Smooth muscle cell of the umbilical artery (primary cell): ENCODE data around the gene TBPL1. TPM values are rescaled to one million over a fixed set of nuclear protein-coding genes. Genes with fewer than 3 reads are reported as not detected.

ENCODE experiments used
- total RNA-seq: library from RNA; depleted of rRNA; stranded (reverse); fragments of >200 nt; gene quantifications from 2 replicates; pipeline ENCODE4 v1.2.3, GENCODE V29; 2014

Gene TBPL1
- total RNA-seq, result 20.5 and 27.7 TPM in 2 replicates

DNA sequence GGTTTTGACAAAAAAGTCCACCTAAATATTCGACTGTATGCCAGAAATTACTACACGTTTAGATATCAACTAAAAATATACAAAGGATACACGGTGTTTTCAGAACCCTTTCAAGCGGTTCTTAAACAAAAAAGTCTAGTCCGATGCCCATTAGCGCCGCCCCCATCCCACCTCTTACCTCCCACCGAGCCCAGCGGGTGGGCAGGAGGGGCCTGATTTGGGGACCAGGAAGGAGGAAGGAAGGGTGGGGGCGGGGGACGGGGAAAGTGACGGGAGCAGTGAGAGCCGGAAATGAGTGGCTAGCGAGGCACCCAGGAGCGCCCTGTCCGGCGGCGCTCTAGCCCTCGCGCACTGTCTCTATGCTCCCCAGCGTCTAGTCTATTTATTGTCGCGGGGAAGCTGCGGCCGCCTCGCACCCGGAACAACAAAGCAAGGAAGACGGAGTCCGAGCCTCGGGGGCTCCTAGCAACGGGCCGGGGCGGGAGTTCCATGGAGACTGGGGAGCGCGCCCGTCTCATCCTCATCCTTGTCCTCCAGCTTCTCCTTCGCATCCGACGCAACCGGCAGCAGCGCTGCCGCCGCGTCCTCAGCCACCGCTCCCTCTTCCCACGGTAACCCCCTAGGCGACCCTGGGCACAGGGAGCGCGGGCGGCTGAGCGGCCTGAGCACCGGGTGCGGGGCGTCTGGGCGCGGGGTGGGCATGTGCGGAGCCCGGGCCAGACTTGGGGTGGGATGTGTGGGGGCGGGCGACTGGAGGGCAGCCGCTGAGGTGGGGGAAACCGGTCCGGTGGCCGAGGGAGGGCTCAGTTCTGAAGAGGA, at the start of gene TBPL1:
TBPL1 (plus strand) TSS at position 410 of the 819 bp plus-strand sequence. CDS start 26,902 bp downstream, outside the sequence.

Other genes starting within 250 kb of the TBPL1 start
- gene TCF21, start 64.1 kb upstream of the TBPL1 start, total RNA-seq, result 1.4 and 3.0 TPM in 2 replicates
- gene SLC2A12, start 99.4 kb downstream of the TBPL1 start, total RNA-seq, result 3.5 and 6.5 TPM in 2 replicates